ENCODE results near the gene CUEDC1. TPM values are rescaled to one million over a fixed set of nuclear protein-coding genes. Genes with fewer than 3 reads are reported as not detected.

The CUEDC1 gene
- total RNA-seq, 2 donors from 2014 or later = 0.21 to 0.82 TPM

- H3K9me3 ChIP-seq (ENCODE audit: control insufficient read depth, low read length, poor library complexity, severe bottlenecking) = no peaks in the 10 kb centered on the region
- Mint-ChIP-seq H3K4me1 (peaks cover 19% of the 10 kb centered on the region), H3K27ac (peak overlapping the region; percentile 57), H3K27me3 (peaks cover 13% of the 10 kb centered on the region), H3K4me3 (peak overlapping the region; percentile 94), H3K36me3 (ENCODE audit: low read depth) (no peaks in the 10 kb centered on the region)
- ATAC-seq = peak; percentile 84
- DNase-seq = no peak
Observed at GRCh38 chr17:57861000-57861789, 94.0 kb downstream of the CUEDC1 start.

GRCh38 chr17:57860414-57860999 lies 94.7 kb downstream of the CUEDC1 start:
- Mint-ChIP-seq H3K4me3 (peak overlapping the region; percentile 94), H3K36me3 (ENCODE audit: low read depth) (no peaks in the 10 kb centered on the region), H3K4me1 (peaks cover 19% of the 10 kb centered on the region), H3K27ac (peak overlapping the region; percentile 57), H3K27me3 (peaks cover 13% of the 10 kb centered on the region)
- ATAC-seq (no peak), DNase-seq (no peak)
- no peaks in the 10 kb centered on the region for H3K9me3 ChIP-seq (ENCODE audit: control insufficient read depth, low read length, poor library complexity, severe bottlenecking)

GRCh38 chr17:57859601-57860413 lies 95.4 kb downstream of the CUEDC1 start:
- Mint-ChIP-seq H3K36me3 (ENCODE audit: low read depth) (no peaks in the 10 kb centered on the region), H3K4me3 (no peak overlapping the region), H3K27ac (no peak overlapping the region), H3K4me1 (peaks cover 16% of the 10 kb centered on the region), H3K27me3 (peaks cover 13% of the 10 kb centered on the region)
- no peak for DNase-seq
- H3K9me3 ChIP-seq (ENCODE audit: control insufficient read depth, low read length, poor library complexity, severe bottlenecking) = no peaks in the 10 kb centered on the region
- no peak for ATAC-seq

GRCh38 chr17:57858838-57859237 lies 96.4 kb downstream of the CUEDC1 start:
- H3K36me3 Mint-ChIP-seq (ENCODE audit: low read depth) = no peaks in the 10 kb centered on the region
- no peak for ATAC-seq
- no peak for DNase-seq
- no peaks in the 10 kb centered on the region for H3K9me3 ChIP-seq (ENCODE audit: control insufficient read depth, low read length, poor library complexity, severe bottlenecking)
- peaks cover 8% of the 10 kb centered on the region for H3K27me3 Mint-ChIP-seq
- H3K4me1 Mint-ChIP-seq = peaks cover 11% of the 10 kb centered on the region
- no peak overlapping the region for H3K27ac Mint-ChIP-seq
- H3K4me3 Mint-ChIP-seq = no peak overlapping the region

GRCh38 chr17:57856792-57857620 lies 98.2 kb downstream of the CUEDC1 start:
- DNase-seq (no peak), ATAC-seq (no peak)
- no peak overlapping the region for H3K4me3 Mint-ChIP-seq
- no peaks in the 10 kb centered on the region for H3K36me3 Mint-ChIP-seq (ENCODE audit: low read depth)
- no peak overlapping the region for H3K27ac Mint-ChIP-seq
- H3K4me1 Mint-ChIP-seq = peaks cover 11% of the 10 kb centered on the region
- H3K27me3 Mint-ChIP-seq = peaks cover 6% of the 10 kb centered on the region
- no peaks in the 10 kb centered on the region for H3K9me3 ChIP-seq (ENCODE audit: control insufficient read depth, low read length, poor library complexity, severe bottlenecking)

- no peaks in the 10 kb centered on the region for H3K36me3 Mint-ChIP-seq (ENCODE audit: low read depth)
- no peaks in the 10 kb centered on the region for H3K9me3 ChIP-seq (ENCODE audit: control insufficient read depth, low read length, poor library complexity, severe bottlenecking)
Observed at GRCh38 chr17:57855391-57856035, 99.7 kb downstream of the CUEDC1 start.

GRCh38 chr17:57853695-57854094 lies 101.5 kb downstream of the CUEDC1 start:
- no peak for ATAC-seq
- H3K4me3 Mint-ChIP-seq = no peak overlapping the region

More at GRCh38 chr17:57855391-57856035, 99.7 kb downstream of the CUEDC1 start:
- DNase-seq (no peak), ATAC-seq (no peak)
- Mint-ChIP-seq H3K27me3 (peaks cover 6% of the 10 kb centered on the region), H3K4me1 (peaks cover 10% of the 10 kb centered on the region), H3K27ac (no peak overlapping the region), H3K4me3 (no peak overlapping the region)

GRCh38 chr17:57852955-57853328 lies 102.3 kb downstream of the CUEDC1 start:
- Mint-ChIP-seq H3K4me1 (peaks cover 20% of the 10 kb centered on the region), H3K4me3 (no peak overlapping the region)

More at GRCh38 chr17:57853695-57854094, 101.5 kb downstream of the CUEDC1 start:
- H3K9me3 ChIP-seq (ENCODE audit: control insufficient read depth, low read length, poor library complexity, severe bottlenecking) = no peaks in the 10 kb centered on the region
- Mint-ChIP-seq H3K27ac (no peak overlapping the region), H3K4me1 (peaks cover 21% of the 10 kb centered on the region), H3K36me3 (ENCODE audit: low read depth) (peaks cover 2% of the 10 kb centered on the region), H3K27me3 (no peaks in the 10 kb centered on the region)
- no peak for DNase-seq

GRCh38 chr17:57852092-57852954 lies 102.9 kb downstream of the CUEDC1 start:
- H3K36me3 Mint-ChIP-seq (ENCODE audit: low read depth) = peaks cover 2% of the 10 kb centered on the region
- ATAC-seq (no peak), DNase-seq (no peak)
- H3K27ac Mint-ChIP-seq = peak overlapping the region; percentile 100
- H3K4me1 Mint-ChIP-seq = peaks cover 19% of the 10 kb centered on the region
- no peak overlapping the region for H3K4me3 Mint-ChIP-seq
- H3K9me3 ChIP-seq (ENCODE audit: control insufficient read depth, low read length, poor library complexity, severe bottlenecking) = no peaks in the 10 kb centered on the region
- H3K27me3 Mint-ChIP-seq = no peaks in the 10 kb centered on the region

More at GRCh38 chr17:57852955-57853328, 102.3 kb downstream of the CUEDC1 start:
- H3K9me3 ChIP-seq (ENCODE audit: control insufficient read depth, low read length, poor library complexity, severe bottlenecking) = no peaks in the 10 kb centered on the region
- Mint-ChIP-seq H3K27me3 (no peaks in the 10 kb centered on the region), H3K27ac (no peak overlapping the region), H3K36me3 (ENCODE audit: low read depth) (peaks cover 2% of the 10 kb centered on the region)
- no peak for ATAC-seq
- no peak for DNase-seq

GRCh38 chr17:57849874-57850754 lies 105.1 kb downstream of the CUEDC1 start, which contains the start of gene MRPS23:
Gene MRPS23 (minus strand): TSS chr17:57850044. CDS start chr17:57850010, 34 bp downstream.
- peak within 1 kb of the TSS; percentile 96 for H3K4me3 Mint-ChIP-seq
- peaks cover 2% of the 10 kb centered on the region for H3K36me3 Mint-ChIP-seq (ENCODE audit: low read depth)
- H3K27ac Mint-ChIP-seq = peak within 1 kb of the TSS; percentile 100
- DNase-seq (peak; percentile 89 to 93 (median 93)), ATAC-seq (peak; percentile 96)
- peaks cover 23% of the 10 kb centered on the region for H3K4me1 Mint-ChIP-seq
- no peaks in the 10 kb centered on the region for H3K9me3 ChIP-seq (ENCODE audit: control insufficient read depth, low read length, poor library complexity, severe bottlenecking)
- no peaks in the 10 kb centered on the region for H3K27me3 Mint-ChIP-seq
